ENCODE measurements around the gene PTMS.

DNA sequence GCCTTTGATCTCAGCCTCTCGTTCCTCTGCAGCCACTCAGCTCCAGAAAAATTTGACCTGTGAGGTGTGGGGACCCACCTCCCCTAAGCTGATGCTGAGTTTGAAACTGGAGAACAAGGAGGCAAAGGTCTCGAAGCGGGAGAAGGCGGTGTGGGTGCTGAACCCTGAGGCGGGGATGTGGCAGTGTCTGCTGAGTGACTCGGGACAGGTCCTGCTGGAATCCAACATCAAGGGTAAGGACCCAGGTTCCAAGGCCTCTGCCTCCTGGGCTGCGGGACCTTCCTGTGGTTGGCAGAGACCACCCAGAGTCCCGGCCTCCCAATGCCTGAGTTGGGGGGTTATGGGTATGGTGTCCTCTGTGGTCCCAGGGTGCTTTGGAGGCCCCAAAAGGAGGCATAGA lies 50.9 kb downstream of the PTMS start:
- TF ChIP-seq SP1 (CRISPR knock-in tag; conservative IDR thresholded peaks at IDR 0.05) (no peak), TEAD4 (CRISPR knock-in tag; IDR thresholded peaks at IDR 0.05) (no peak), ZNF263 (CRISPR knock-in tag; IDR thresholded peaks at IDR 0.05; ENCODE audit: low read depth) (no peak)
- TF ChIP-seq, protein P1, sequence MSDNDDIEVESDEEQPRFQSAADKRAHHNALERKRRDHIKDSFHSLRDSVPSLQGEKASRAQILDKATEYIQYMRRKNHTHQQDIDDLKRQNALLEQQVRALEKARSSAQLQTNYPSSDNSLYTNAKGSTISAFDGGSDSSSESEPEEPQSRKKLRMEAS (CRISPR knock-in tag; IDR thresholded peaks at IDR 0.05), result no peak
- TF ChIP-seq, protein P2, sequence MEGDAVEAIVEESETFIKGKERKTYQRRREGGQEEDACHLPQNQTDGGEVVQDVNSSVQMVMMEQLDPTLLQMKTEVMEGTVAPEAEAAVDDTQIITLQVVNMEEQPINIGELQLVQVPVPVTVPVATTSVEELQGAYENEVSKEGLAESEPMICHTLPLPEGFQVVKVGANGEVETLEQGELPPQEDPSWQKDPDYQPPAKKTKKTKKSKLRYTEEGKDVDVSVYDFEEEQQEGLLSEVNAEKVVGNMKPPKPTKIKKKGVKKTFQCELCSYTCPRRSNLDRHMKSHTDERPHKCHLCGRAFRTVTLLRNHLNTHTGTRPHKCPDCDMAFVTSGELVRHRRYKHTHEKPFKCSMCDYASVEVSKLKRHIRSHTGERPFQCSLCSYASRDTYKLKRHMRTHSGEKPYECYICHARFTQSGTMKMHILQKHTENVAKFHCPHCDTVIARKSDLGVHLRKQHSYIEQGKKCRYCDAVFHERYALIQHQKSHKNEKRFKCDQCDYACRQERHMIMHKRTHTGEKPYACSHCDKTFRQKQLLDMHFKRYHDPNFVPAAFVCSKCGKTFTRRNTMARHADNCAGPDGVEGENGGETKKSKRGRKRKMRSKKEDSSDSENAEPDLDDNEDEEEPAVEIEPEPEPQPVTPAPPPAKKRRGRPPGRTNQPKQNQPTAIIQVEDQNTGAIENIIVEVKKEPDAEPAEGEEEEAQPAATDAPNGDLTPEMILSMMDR (IDR thresholded peaks at IDR 0.05), result no peak
- TF ChIP-seq, protein P3, sequence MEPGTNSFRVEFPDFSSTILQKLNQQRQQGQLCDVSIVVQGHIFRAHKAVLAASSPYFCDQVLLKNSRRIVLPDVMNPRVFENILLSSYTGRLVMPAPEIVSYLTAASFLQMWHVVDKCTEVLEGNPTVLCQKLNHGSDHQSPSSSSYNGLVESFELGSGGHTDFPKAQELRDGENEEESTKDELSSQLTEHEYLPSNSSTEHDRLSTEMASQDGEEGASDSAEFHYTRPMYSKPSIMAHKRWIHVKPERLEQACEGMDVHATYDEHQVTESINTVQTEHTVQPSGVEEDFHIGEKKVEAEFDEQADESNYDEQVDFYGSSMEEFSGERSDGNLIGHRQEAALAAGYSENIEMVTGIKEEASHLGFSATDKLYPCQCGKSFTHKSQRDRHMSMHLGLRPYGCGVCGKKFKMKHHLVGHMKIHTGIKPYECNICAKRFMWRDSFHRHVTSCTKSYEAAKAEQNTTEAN (CRISPR knock-in tag; IDR thresholded peaks at IDR 0.05), result no peak
- TF ChIP-seq, protein P4, sequence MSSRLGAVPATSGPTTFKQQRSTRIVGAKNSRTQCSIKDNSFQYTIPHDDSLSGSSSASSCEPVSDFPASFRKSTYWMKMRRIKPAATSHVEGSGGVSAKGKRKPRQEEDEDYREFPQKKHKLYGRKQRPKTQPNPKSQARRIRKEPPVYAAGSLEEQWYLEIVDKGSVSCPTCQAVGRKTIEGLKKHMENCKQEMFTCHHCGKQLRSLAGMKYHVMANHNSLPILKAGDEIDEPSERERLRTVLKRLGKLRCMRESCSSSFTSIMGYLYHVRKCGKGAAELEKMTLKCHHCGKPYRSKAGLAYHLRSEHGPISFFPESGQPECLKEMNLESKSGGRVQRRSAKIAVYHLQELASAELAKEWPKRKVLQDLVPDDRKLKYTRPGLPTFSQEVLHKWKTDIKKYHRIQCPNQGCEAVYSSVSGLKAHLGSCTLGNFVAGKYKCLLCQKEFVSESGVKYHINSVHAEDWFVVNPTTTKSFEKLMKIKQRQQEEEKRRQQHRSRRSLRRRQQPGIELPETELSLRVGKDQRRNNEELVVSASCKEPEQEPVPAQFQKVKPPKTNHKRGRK (CRISPR knock-in tag; IDR thresholded peaks at IDR 0.05; ENCODE audit: borderline replicate concordance), result no peak

All from WTC11 (cell line).